HEK293 (cell line): Measurements from ENCODE around the gene LCN12.
A peak's percentile ranks its signal among the peaks of the same experiment; 100 is the strongest.

ENCODE experiments used
- AEBP2 ChIP-seq: fragments of 450-650 bp; formaldehyde crosslinking; IDR thresholded peaks from 2 replicates; pipeline ENCODE4 v1.5.1; 2016; ENCODE audit warnings: missing biosample characterization, missing genetic modification characterization, borderline replicate concordance
- BCL11A ChIP-seq: fragments of 450-650 bp; formaldehyde crosslinking; IDR thresholded peaks from 2 replicates; pipeline ENCODE4 v1.5.1; 2016; ENCODE audit warnings: low read depth, missing biosample characterization, missing genetic modification characterization
- BCL6B ChIP-seq: fragments of 450-650 bp; formaldehyde crosslinking; IDR thresholded peaks from 2 replicates; pipeline ENCODE4 v1.5.1; 2017; ENCODE audit warnings: missing biosample characterization, missing genetic modification characterization
- ELK4 ChIP-seq: IDR thresholded peaks from 2 replicates; pipeline ENCODE4 v1.6.1; 2011; ENCODE audit warnings: mild to moderate bottlenecking, low read depth, low read length, borderline replicate concordance
- GLIS1 ChIP-seq: fragments of 450-650 bp; formaldehyde crosslinking; IDR thresholded peaks from 2 replicates; pipeline ENCODE4 v1.5.1; 2016; ENCODE audit warnings: missing biosample characterization, missing genetic modification characterization
- GLIS2 ChIP-seq: fragments of 450-650 bp; formaldehyde crosslinking; IDR thresholded peaks from 2 replicates; pipeline ENCODE4 v1.5.1; 2016; ENCODE audit warnings: missing biosample characterization, missing genetic modification characterization
- IKZF3 ChIP-seq: fragments of 450-650 bp; IDR thresholded peaks from 2 replicates; pipeline ENCODE4 v1.5.0; 2018; ENCODE audit warnings: missing biosample characterization, mild to moderate bottlenecking, missing genetic modification characterization, moderate library complexity
- KLF17 ChIP-seq: fragments of 450-650 bp; formaldehyde crosslinking; IDR thresholded peaks from 2 replicates; pipeline ENCODE4 v1.5.1; 2016; ENCODE audit warnings: missing biosample characterization, missing genetic modification characterization
- ZBTB49 ChIP-seq: fragments of 450-650 bp; formaldehyde crosslinking; IDR thresholded peaks from 2 replicates; pipeline ENCODE4 v1.5.1; 2016; ENCODE audit warnings: missing biosample characterization, missing genetic modification characterization, low read depth
- ZFP41 ChIP-seq: fragments of 450-650 bp; formaldehyde crosslinking; IDR thresholded peaks from 2 replicates; pipeline ENCODE4 v1.5.1; 2016; ENCODE audit warnings: missing biosample characterization, missing genetic modification characterization, borderline replicate concordance
- ZNF211 ChIP-seq: fragments of 450-650 bp; formaldehyde crosslinking; IDR thresholded peaks from 2 replicates; pipeline ENCODE4 v1.5.1; 2016; ENCODE audit warnings: low read depth, missing biosample characterization, missing genetic modification characterization
- ZNF221 ChIP-seq: fragments of 450-650 bp; formaldehyde crosslinking; IDR thresholded peaks from 2 replicates; pipeline ENCODE4 v1.5.1; 2017; ENCODE audit warnings: missing biosample characterization, missing genetic modification characterization, borderline replicate concordance
- ZNF280D ChIP-seq: fragments of 450-650 bp; formaldehyde crosslinking; IDR thresholded peaks from 2 replicates; pipeline ENCODE4 v1.5.1; 2016; ENCODE audit warnings: missing biosample characterization, missing genetic modification characterization
- ZNF416 ChIP-seq: fragments of 450-650 bp; formaldehyde crosslinking; IDR thresholded peaks from 2 replicates; pipeline ENCODE4 v1.5.1; 2016; ENCODE audit warnings: missing biosample characterization, missing genetic modification characterization
- ZNF426 ChIP-seq: fragments of 450-650 bp; formaldehyde crosslinking; IDR thresholded peaks from 2 replicates; pipeline ENCODE4 v1.5.1; 2017; ENCODE audit warnings: missing biosample characterization, missing genetic modification characterization, mild to moderate bottlenecking, inconsistent platforms, moderate library complexity
- ZNF449 ChIP-seq: fragments of 450-650 bp; formaldehyde crosslinking; IDR thresholded peaks from 2 replicates; pipeline ENCODE4 v1.5.1; 2017; ENCODE audit warnings: missing biosample characterization, mild to moderate bottlenecking, missing genetic modification characterization, moderate library complexity
- ZNF488 ChIP-seq: fragments of 450-650 bp; formaldehyde crosslinking; IDR thresholded peaks from 2 replicates; pipeline ENCODE4 v1.5.1; 2016; ENCODE audit warnings: missing biosample characterization, missing genetic modification characterization
- ZNF549 ChIP-seq: fragments of 450-650 bp; IDR thresholded peaks from 2 replicates; pipeline ENCODE4 v1.5.1; 2018; ENCODE audit warnings: missing biosample characterization, missing genetic modification characterization, mild to moderate bottlenecking, inconsistent platforms, moderate library complexity
- ZNF558 ChIP-seq: fragments of 450-650 bp; formaldehyde crosslinking; IDR thresholded peaks from 2 replicates; pipeline ENCODE4 v1.5.1; 2016; ENCODE audit warnings: missing biosample characterization, missing genetic modification characterization
- ZNF561 ChIP-seq: fragments of 450-650 bp; IDR thresholded peaks from 2 replicates; pipeline ENCODE4 v1.5.1; 2018; ENCODE audit warnings: missing biosample characterization, missing genetic modification characterization, borderline replicate concordance
- ZNF621 ChIP-seq: fragments of 450-650 bp; formaldehyde crosslinking; IDR thresholded peaks from 2 replicates; pipeline ENCODE4 v1.5.1; 2017; ENCODE audit warnings: missing biosample characterization, missing genetic modification characterization
- ZNF626 ChIP-seq: fragments of 450-650 bp; sonication (Bioruptor Pico); formaldehyde crosslinking; IDR thresholded peaks from 2 replicates; pipeline ENCODE4 v1.5.1; 2018; ENCODE audit warnings: missing biosample characterization, missing genetic modification characterization, inconsistent platforms
- ZNF654 ChIP-seq: fragments of 450-650 bp; formaldehyde crosslinking; IDR thresholded peaks from 2 replicates; pipeline ENCODE4 v1.5.1; 2016; ENCODE audit warnings: low read depth, missing biosample characterization, missing genetic modification characterization
- ZNF76 ChIP-seq: fragments of 450-650 bp; formaldehyde crosslinking; IDR thresholded peaks from 2 replicates; pipeline ENCODE4; 2016; ENCODE audit warnings: low read depth, missing biosample characterization, missing genetic modification characterization, borderline replicate concordance
- ZNF837 ChIP-seq: fragments of 450-650 bp; formaldehyde crosslinking; IDR thresholded peaks from 2 replicates; pipeline ENCODE4 v1.5.1; 2016; ENCODE audit warnings: missing biosample characterization, missing genetic modification characterization

LCN12 gene

GRCh38 chr9:136949817-136950655 is 2.0 kb upstream of the LCN12 start (continued):
- TF ChIP-seq ZNF561 (tag by site-specific recombination) (peak; percentile 76; the same call in 1 of the 2 replicates), ZNF626 (tag by site-specific recombination) (no peak), ELK4 (no peak), ZFP41 (tag by site-specific recombination) (no peak), ZNF654 (tag by site-specific recombination) (no peak), ZNF416 (tag by site-specific recombination) (no peak), ZNF488 (no peak), GLIS1 (tag by site-specific recombination) (peak; percentile 99), GLIS2 (tag by site-specific recombination) (peak; percentile 97), ZNF621 (tag by site-specific recombination) (no peak), ZNF211 (no peak), ZNF280D (tag by site-specific recombination) (no peak), ZNF449 (tag by site-specific recombination) (no peak), ZBTB49 (tag by site-specific recombination) (no peak), KLF17 (tag by site-specific recombination) (peak; percentile 25), ZNF76 (tag by site-specific recombination) (peak; percentile 7; the same call in 1 of the 2 replicates), ZNF837 (tag by site-specific recombination) (no peak), ZNF549 (tag by site-specific recombination) (no peak), ZNF426 (no peak), BCL6B (tag by site-specific recombination) (no peak), IKZF3 (tag by site-specific recombination) (no peak), BCL11A (peak; percentile 34; the same call in 1 of the 2 replicates), ZNF221 (tag by site-specific recombination) (no peak), ZNF558 (no peak), AEBP2 (tag by site-specific recombination) (no peak)
